Right lobe of liver (tissue), 4 donors: ENCODE results near the gene PATL1.

Experiments
- POLR2A ChIP-seq: fragments of 450-650 bp; IDR thresholded peaks from one replicate; pipeline ENCODE4 v1.6.1; 2017; ENCODE audit warnings: antibody characterized with exemption, mild to moderate bottlenecking
- TF ChIP-seq, protein P1 (sequence below), 4 donors: fragments of 200-600 bp in 3 of 4; fragments of 450-650 bp in 1 of 4; IDR thresholded peaks; one replicate each; pipeline versions ENCODE4 v1.5.1 to v1.8.0; 2016 to 2022; ENCODE audit warnings: antibody characterized with exemption in 4 of 4, mild to moderate bottlenecking in 2 of 4
- donor health status: DM: no; HTN: no; CAD: no.
- donor health status: DM: no; HTN: no; CAD: no.
- donor health status: DM: no; HTN: yes; CAD: no.

DNA sequence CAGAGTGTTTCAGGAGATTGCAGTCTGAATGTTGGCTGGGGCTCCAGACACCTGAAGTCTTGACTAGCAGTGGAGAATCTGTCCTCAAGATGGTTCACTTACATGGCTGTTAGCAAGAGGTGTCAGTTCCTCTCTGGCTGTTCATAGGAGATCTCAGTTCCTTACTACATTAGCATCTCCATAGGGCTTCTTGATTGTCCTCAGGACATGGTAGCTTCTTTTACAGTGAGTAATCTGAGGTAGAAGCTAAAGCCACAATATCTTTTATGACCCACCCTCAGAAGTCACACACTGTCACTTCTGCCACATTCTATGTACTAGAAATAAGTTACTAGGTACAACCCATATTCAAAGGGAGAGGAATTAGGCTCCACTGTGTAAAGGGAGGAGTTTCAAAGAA is 10.5 kb upstream of the PATL1 start:
- TF ChIP-seq, protein P1, sequence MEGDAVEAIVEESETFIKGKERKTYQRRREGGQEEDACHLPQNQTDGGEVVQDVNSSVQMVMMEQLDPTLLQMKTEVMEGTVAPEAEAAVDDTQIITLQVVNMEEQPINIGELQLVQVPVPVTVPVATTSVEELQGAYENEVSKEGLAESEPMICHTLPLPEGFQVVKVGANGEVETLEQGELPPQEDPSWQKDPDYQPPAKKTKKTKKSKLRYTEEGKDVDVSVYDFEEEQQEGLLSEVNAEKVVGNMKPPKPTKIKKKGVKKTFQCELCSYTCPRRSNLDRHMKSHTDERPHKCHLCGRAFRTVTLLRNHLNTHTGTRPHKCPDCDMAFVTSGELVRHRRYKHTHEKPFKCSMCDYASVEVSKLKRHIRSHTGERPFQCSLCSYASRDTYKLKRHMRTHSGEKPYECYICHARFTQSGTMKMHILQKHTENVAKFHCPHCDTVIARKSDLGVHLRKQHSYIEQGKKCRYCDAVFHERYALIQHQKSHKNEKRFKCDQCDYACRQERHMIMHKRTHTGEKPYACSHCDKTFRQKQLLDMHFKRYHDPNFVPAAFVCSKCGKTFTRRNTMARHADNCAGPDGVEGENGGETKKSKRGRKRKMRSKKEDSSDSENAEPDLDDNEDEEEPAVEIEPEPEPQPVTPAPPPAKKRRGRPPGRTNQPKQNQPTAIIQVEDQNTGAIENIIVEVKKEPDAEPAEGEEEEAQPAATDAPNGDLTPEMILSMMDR (IDR thresholded peaks at IDR 0.05), result no peak
- no peak for TF ChIP-seq POLR2A
